ENCODE data around the gene SLC25A20.

GRCh38 chr3:48896936-48897335, 1.7 kb downstream of the SLC25A20 start:
- no peak for TF ChIP-seq TCF12 (IDR thresholded peaks at IDR 0.05; ENCODE audit: low read depth)
- no peak for TF ChIP-seq EP300 (IDR thresholded peaks at IDR 0.05; ENCODE audit: borderline replicate concordance)
- TF ChIP-seq RAD21 (IDR thresholded peaks at IDR 0.05; ENCODE audit: low read depth) = no peak
- TF ChIP-seq, protein P1, sequence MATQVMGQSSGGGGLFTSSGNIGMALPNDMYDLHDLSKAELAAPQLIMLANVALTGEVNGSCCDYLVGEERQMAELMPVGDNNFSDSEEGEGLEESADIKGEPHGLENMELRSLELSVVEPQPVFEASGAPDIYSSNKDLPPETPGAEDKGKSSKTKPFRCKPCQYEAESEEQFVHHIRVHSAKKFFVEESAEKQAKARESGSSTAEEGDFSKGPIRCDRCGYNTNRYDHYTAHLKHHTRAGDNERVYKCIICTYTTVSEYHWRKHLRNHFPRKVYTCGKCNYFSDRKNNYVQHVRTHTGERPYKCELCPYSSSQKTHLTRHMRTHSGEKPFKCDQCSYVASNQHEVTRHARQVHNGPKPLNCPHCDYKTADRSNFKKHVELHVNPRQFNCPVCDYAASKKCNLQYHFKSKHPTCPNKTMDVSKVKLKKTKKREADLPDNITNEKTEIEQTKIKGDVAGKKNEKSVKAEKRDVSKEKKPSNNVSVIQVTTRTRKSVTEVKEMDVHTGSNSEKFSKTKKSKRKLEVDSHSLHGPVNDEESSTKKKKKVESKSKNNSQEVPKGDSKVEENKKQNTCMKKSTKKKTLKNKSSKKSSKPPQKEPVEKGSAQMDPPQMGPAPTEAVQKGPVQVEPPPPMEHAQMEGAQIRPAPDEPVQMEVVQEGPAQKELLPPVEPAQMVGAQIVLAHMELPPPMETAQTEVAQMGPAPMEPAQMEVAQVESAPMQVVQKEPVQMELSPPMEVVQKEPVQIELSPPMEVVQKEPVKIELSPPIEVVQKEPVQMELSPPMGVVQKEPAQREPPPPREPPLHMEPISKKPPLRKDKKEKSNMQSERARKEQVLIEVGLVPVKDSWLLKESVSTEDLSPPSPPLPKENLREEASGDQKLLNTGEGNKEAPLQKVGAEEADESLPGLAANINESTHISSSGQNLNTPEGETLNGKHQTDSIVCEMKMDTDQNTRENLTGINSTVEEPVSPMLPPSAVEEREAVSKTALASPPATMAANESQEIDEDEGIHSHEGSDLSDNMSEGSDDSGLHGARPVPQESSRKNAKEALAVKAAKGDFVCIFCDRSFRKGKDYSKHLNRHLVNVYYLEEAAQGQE (IDR thresholded peaks at IDR 0.05; ENCODE audit: low read depth) = no peak
- no peak for TF ChIP-seq YY1 (IDR thresholded peaks at IDR 0.05; ENCODE audit: low read depth)
- TF ChIP-seq, protein P2, sequence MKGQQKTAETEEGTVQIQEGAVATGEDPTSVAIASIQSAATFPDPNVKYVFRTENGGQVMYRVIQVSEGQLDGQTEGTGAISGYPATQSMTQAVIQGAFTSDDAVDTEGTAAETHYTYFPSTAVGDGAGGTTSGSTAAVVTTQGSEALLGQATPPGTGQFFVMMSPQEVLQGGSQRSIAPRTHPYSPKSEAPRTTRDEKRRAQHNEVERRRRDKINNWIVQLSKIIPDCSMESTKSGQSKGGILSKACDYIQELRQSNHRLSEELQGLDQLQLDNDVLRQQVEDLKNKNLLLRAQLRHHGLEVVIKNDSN (IDR thresholded peaks at IDR 0.05) = no peak

Data from Ishikawa (cell line).